Measurements from ENCODE around the gene ASPG. TPM values are rescaled to one million over a fixed set of nuclear protein-coding genes. Genes with fewer than 3 reads are reported as not detected.
"Not testable (repeated sequence)": the region's sequence is repeated elsewhere in the genome, so short reads cannot be mapped to it uniquely, and the experiment has no call there.

ASPG gene
- total and polyA plus RNA-seq, 2 experiments from 2014 or later: not detected

DNA sequence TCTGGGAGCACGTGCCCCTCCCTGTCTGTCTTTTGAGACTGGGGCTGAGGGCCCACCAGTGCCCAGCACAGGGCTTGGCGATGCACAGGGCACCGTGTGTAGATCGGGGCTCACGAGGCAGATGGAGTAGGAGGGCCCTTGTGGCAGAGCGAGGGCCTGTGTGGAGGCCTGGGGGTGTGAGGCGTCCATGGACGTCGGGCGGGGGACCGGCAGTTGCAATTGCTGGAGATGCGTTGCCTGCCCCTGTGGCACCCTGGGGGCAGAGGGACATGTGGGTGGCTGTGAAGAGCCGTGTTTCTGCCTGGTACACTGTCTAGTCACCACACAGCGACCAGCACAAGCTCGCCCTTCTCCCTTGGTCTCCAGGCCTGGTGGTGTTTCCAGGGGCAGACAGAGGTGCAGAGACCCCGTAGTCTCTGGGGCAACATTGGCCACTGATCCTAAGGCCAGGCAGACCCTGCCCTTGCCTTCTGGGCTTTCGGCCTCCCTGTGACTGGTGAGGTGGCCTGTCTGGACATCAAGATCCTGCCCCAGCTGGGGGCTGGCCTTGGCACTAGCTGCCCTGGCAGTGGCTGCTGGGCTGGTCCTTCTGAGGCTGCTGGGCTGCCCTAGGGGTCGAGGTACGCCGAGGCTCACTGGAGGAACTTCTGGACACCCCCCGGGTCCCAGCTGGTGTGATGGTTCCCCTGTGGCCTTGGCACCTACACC, 67.3 kb downstream of the ASPG start:
- H3K9ac ChIP-seq: no peak overlapping the region
- no peaks in the 10 kb centered on the region for H3F3A ChIP-seq (ENCODE audit: insufficient read depth)
- 72 to 73% methylated on average over 21 of the region's 21 CpGs for WGBS, 2 experiments (ENCODE audit: low coverage in 1 of 2, low lambda C conversion rate in 2 of 2, missing lambda C conversion rate in 2 of 2)
- no peak overlapping the region for H3K27ac ChIP-seq
- H2AFZ ChIP-seq: no peak overlapping the region
- no peak overlapping the region for H3K4me3 ChIP-seq
- no peaks in the 10 kb centered on the region for H3K79me2 ChIP-seq (ENCODE audit: insufficient read depth)
- no peaks in the 10 kb centered on the region for H3K9me3 ChIP-seq (ENCODE audit: low read depth)
- H3K27me3 ChIP-seq (replicated peaks; ENCODE audit: insufficient read depth): no peaks in the 10 kb centered on the region
- DNase-seq: no peak
- in situ Hi-C loops (cut with MboI): no loop called here
- no peaks in the 10 kb centered on the region for H4K20me1 ChIP-seq (ENCODE audit: insufficient read depth)
- no peaks in the 10 kb centered on the region for H3K4me1 ChIP-seq (ENCODE audit: insufficient read depth)
- H3K9me2 ChIP-seq (ENCODE audit: insufficient read depth): no peaks in the 10 kb centered on the region
- TF ChIP-seq EZH2phosphoT487 (IDR thresholded peaks at IDR 0.05; ENCODE audit: insufficient read depth, low read depth) (no peak), EZH2 (IDR thresholded peaks at IDR 0.05; ENCODE audit: insufficient read depth, poor library complexity, severe bottlenecking) (no peak)
- no peaks in the 10 kb centered on the region for H3K36me3 ChIP-seq (ENCODE audit: low read depth)
- no peak overlapping the region for H3K4me2 ChIP-seq (ENCODE audit: unreplicated experiment)

DNA sequence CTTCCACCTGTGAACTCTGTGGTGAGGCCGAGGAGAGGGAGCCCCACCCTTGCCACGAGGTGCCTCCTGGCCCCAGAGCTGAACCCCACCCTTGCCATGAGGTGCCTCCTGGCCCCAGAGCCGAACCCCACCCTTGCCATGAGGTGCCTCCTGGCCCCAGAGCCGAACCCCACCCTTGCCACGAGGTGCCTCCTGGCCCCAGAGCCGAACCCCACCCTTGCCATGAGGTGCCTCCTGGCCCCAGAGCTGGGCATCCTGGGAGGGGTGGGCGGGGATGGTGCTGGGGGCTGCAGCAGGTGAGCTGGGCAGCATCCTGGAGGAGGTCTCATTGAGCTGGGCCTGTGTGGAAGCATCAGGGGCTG, 67.9 kb downstream of the ASPG start:
- H2AFZ ChIP-seq; H3K9ac ChIP-seq; H3K36me3 ChIP-seq (ENCODE audit: low read depth); DNase-seq; H3K9me2 ChIP-seq (ENCODE audit: insufficient read depth); H4K20me1 ChIP-seq (ENCODE audit: insufficient read depth); H3F3A ChIP-seq (ENCODE audit: insufficient read depth); H3K4me3 ChIP-seq; H3K4me2 ChIP-seq (ENCODE audit: unreplicated experiment); in situ Hi-C loops (cut with MboI); H3K79me2 ChIP-seq (ENCODE audit: insufficient read depth); H3K9me3 ChIP-seq (ENCODE audit: low read depth); H3K4me1 ChIP-seq (ENCODE audit: insufficient read depth); H3K27me3 ChIP-seq (replicated peaks; ENCODE audit: insufficient read depth); H3K27ac ChIP-seq: not testable (repeated sequence)
- 19 to 27% methylated on average over 3 to 7 of the region's 7 CpGs for WGBS, 2 experiments (ENCODE audit: low coverage in 1 of 2, low lambda C conversion rate in 2 of 2, missing lambda C conversion rate in 2 of 2)

DNA sequence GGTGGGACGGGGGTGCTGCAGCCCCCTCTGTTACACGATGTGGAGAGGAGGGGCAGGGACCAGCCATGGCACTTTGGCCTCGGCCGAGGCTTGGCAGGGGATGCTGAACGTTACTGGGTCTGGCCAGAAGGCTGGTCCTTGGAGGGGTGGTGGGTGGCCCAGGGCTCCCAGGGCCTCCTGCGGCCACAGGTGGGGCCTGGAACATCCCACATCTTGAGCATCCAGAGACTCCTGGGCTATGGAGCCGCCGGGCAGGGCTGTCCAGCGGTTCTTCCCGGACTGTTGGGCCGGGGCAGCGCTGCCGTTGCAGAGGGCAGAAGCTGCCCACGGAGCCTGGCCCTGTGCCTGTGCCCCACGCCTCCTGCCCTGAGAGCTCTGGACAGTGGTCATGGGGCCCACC, 68.7 kb downstream of the ASPG start:
- Histone ChIP-seq H3K79me2 (ENCODE audit: insufficient read depth) (no peaks in the 10 kb centered on the region), H3K4me1 (ENCODE audit: insufficient read depth) (no peaks in the 10 kb centered on the region), H3K9me3 (ENCODE audit: low read depth) (no peaks in the 10 kb centered on the region), H3K27ac (no peak overlapping the region), H2AFZ (no peak overlapping the region), H3K9ac (no peak overlapping the region), H3K27me3 (replicated peaks; ENCODE audit: insufficient read depth) (no peaks in the 10 kb centered on the region), H4K20me1 (ENCODE audit: insufficient read depth) (no peaks in the 10 kb centered on the region), H3K9me2 (ENCODE audit: insufficient read depth) (no peaks in the 10 kb centered on the region), H3K36me3 (ENCODE audit: low read depth) (no peaks in the 10 kb centered on the region), H3F3A (ENCODE audit: insufficient read depth) (no peaks in the 10 kb centered on the region), H3K4me2 (ENCODE audit: unreplicated experiment) (no peak overlapping the region), H3K4me3 (no peak overlapping the region)
- no peak for DNase-seq
- 73 to 75% methylated on average over 13 to 15 of the region's 15 CpGs for WGBS, 2 experiments (ENCODE audit: low coverage in 1 of 2, low lambda C conversion rate in 2 of 2, missing lambda C conversion rate in 2 of 2)
- TF ChIP-seq EZH2 (IDR thresholded peaks at IDR 0.05; ENCODE audit: insufficient read depth, poor library complexity, severe bottlenecking) (no peak), EZH2phosphoT487 (IDR thresholded peaks at IDR 0.05; ENCODE audit: insufficient read depth, low read depth) (no peak)
- in situ Hi-C loops (cut with MboI): no loop called here

DNA sequence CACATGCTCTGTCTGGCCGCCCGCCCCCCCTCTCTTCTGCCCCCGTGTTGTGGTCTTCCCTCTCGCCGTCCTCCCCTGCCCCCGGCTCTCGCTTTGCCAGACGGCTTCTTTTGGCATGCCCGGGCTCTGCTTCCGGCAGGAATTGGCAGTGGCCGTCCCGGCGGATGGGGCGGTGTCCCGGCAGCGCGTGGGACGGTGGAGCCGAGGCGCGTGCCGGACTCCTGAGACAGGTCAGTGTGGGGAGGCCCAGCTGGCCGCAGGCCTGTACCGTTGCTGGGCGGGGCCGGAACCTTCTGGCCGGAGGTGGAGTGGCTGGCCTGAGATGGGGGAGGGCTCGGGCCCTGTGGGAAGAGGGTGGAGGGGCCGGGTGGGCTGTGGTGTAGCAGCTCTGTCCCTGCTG, 70.0 kb downstream of the ASPG start:
- Histone ChIP-seq H4K20me1 (ENCODE audit: insufficient read depth) (no peaks in the 10 kb centered on the region), H3K27ac (no peak overlapping the region), H3K27me3 (replicated peaks; ENCODE audit: insufficient read depth) (no peaks in the 10 kb centered on the region), H3F3A (ENCODE audit: insufficient read depth) (no peaks in the 10 kb centered on the region), H2AFZ (no peak overlapping the region), H3K9me3 (ENCODE audit: low read depth) (no peaks in the 10 kb centered on the region), H3K4me2 (ENCODE audit: unreplicated experiment) (no peak overlapping the region), H3K4me3 (no peak overlapping the region), H3K36me3 (ENCODE audit: low read depth) (no peaks in the 10 kb centered on the region), H3K79me2 (ENCODE audit: insufficient read depth) (no peaks in the 10 kb centered on the region), H3K4me1 (ENCODE audit: insufficient read depth) (no peaks in the 10 kb centered on the region), H3K9ac (no peak overlapping the region), H3K9me2 (ENCODE audit: insufficient read depth) (no peaks in the 10 kb centered on the region)
- WGBS, 2 experiments (ENCODE audit: low coverage in 1 of 2, low lambda C conversion rate in 2 of 2, missing lambda C conversion rate in 2 of 2): 9 to 24% methylated on average over 25 to 29 of the region's 29 CpGs
- DNase-seq: no peak
- TF ChIP-seq EZH2 (IDR thresholded peaks at IDR 0.05; ENCODE audit: insufficient read depth, poor library complexity, severe bottlenecking) (no peak), EZH2phosphoT487 (IDR thresholded peaks at IDR 0.05; ENCODE audit: insufficient read depth, low read depth) (no peak)
- in situ Hi-C loops (cut with MboI): no loop called here

DNA sequence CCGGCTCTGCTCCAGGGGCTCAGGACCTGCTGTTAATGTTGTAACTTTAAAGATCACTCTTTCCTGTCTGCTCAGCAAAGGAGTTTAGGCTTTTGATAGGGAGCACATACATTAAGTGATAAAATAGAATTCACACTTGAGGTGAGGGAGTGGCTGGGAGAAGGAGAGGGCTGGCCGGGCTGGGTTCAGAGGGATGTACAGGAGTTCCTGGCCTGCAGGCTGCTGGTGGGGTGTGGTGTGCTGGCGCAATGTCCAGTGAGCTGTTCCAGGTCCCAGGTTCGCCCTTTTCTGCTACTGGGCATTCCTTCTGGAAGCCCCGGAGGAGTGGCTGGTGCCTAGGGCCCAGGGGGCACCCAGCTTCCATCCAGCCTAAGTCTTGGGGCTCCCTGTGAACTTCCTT, 70.6 kb downstream of the ASPG start:
- no peak for DNase-seq
- H3K27me3 ChIP-seq (replicated peaks; ENCODE audit: insufficient read depth): no peaks in the 10 kb centered on the region
- WGBS, 2 experiments (ENCODE audit: low coverage in 1 of 2, low lambda C conversion rate in 2 of 2, missing lambda C conversion rate in 2 of 2): 51% methylated on average over 5 of the region's 5 CpGs
- no peaks in the 10 kb centered on the region for H4K20me1 ChIP-seq (ENCODE audit: insufficient read depth)
- H3F3A ChIP-seq (ENCODE audit: insufficient read depth): no peaks in the 10 kb centered on the region
- H3K9me3 ChIP-seq (ENCODE audit: low read depth): no peaks in the 10 kb centered on the region
- TF ChIP-seq EZH2phosphoT487 (IDR thresholded peaks at IDR 0.05; ENCODE audit: insufficient read depth, low read depth) (no peak), EZH2 (IDR thresholded peaks at IDR 0.05; ENCODE audit: insufficient read depth, poor library complexity, severe bottlenecking) (no peak)
- H3K36me3 ChIP-seq (ENCODE audit: low read depth): no peaks in the 10 kb centered on the region
- H3K4me2 ChIP-seq (ENCODE audit: unreplicated experiment): no peak overlapping the region
- H3K27ac ChIP-seq: no peak overlapping the region
- no peak overlapping the region for H3K4me3 ChIP-seq
- no peak overlapping the region for H2AFZ ChIP-seq
- no peaks in the 10 kb centered on the region for H3K79me2 ChIP-seq (ENCODE audit: insufficient read depth)
- no peaks in the 10 kb centered on the region for H3K9me2 ChIP-seq (ENCODE audit: insufficient read depth)
- H3K4me1 ChIP-seq (ENCODE audit: insufficient read depth): no peaks in the 10 kb centered on the region
- H3K9ac ChIP-seq: no peak overlapping the region
- in situ Hi-C loops (cut with MboI): no loop called here

All from GM23248 (cell line).